SH-SY5Y (cell line): ENCODE data around the gene STX1B.

Experiments used
- GATA2 ChIP-seq: IDR thresholded peaks from 2 replicates; pipeline ENCODE4 v1.6.1; 2011; ENCODE audit warnings: mild to moderate bottlenecking, low read depth, low read length
- GATA3 ChIP-seq: IDR thresholded peaks from 2 replicates; pipeline ENCODE4 v1.6.1; 2011; ENCODE audit warnings: low read depth, mild to moderate bottlenecking, low read length, moderate library complexity

DNA sequence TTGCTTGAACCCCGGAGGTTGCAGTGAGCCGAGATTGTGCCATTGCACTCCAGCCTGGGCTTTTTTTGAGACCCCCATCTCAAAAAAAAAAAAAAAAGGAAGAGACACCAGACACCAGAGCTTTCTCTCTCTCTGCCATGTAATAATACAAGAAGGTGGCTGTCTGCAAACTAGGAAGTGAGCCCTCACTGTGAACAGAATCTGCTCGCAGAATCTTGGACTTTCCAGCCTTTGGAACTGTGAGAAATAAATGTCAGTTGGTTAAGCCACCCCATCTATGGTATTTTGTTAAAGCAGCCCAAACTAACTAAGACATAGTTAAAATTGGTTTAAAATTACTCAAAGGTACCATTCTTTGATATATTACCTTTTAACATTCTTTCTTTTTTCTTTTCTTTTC lies 10.1 kb upstream of the STX1B start:
- TF ChIP-seq GATA2 (no peak), GATA3 (no peak)
